ENCODE results near the gene IL10RB.

DNA sequence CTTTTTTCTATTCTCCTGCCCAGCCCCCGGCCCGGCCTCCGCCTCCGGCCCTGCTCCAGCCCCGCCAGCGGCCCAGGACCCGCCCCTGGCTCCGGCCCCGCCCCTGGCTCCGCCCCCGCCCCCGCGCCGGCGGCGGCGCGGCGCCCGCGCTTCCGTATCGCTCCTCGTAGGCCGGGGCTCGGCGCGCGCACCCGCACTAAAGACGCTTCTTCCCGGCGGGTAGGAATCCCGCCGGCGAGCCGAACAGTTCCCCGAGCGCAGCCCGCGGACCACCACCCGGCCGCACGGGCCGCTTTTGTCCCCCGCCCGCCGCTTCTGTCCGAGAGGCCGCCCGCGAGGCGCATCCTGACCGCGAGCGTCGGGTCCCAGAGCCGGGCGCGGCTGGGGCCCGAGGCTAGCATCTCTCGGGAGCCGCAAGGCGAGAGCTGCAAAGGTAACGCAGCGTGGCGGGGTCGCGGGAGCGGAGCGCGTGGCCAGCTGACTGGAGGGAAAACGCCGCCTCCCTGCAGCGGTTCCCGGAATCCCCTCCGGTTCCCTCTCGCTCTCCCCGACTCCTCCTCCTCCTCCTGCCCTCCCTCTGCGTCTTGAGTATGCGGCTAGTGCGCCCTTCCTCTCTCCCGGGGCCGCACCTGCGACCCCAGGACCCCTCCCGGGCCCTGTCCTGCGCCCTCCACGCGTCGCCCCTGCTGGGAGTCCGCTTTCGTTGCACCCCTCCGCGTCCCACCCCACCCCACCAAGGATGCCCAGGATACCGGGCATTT lies 36.2 kb upstream of the IL10RB start, which contains the start of gene IFNAR2:
- TF ChIP-seq, protein P1, sequence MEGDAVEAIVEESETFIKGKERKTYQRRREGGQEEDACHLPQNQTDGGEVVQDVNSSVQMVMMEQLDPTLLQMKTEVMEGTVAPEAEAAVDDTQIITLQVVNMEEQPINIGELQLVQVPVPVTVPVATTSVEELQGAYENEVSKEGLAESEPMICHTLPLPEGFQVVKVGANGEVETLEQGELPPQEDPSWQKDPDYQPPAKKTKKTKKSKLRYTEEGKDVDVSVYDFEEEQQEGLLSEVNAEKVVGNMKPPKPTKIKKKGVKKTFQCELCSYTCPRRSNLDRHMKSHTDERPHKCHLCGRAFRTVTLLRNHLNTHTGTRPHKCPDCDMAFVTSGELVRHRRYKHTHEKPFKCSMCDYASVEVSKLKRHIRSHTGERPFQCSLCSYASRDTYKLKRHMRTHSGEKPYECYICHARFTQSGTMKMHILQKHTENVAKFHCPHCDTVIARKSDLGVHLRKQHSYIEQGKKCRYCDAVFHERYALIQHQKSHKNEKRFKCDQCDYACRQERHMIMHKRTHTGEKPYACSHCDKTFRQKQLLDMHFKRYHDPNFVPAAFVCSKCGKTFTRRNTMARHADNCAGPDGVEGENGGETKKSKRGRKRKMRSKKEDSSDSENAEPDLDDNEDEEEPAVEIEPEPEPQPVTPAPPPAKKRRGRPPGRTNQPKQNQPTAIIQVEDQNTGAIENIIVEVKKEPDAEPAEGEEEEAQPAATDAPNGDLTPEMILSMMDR (conservative IDR thresholded peaks at IDR 0.05; ENCODE audit: low read depth, low read length) = no peak
- 0 out of 2 replicates have a peak, but pooled peaks have one; percentile 36 for TF ChIP-seq POLR2A (IDR thresholded peaks at IDR 0.05; ENCODE audit: low read depth, low read length)
- TF ChIP-seq, protein P2, sequence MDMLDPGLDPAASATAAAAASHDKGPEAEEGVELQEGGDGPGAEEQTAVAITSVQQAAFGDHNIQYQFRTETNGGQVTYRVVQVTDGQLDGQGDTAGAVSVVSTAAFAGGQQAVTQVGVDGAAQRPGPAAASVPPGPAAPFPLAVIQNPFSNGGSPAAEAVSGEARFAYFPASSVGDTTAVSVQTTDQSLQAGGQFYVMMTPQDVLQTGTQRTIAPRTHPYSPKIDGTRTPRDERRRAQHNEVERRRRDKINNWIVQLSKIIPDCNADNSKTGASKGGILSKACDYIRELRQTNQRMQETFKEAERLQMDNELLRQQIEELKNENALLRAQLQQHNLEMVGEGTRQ (IDR thresholded peaks at IDR 0.05; ENCODE audit: low read depth, low read length) = no peak
- no peak for TF ChIP-seq MAFK (IDR thresholded peaks at IDR 0.05; ENCODE audit: low read depth, low read length)
- TF ChIP-seq RFX5 (IDR thresholded peaks at IDR 0.05; ENCODE audit: low read depth, low read length) = no peak
- TF ChIP-seq SMC3 (IDR thresholded peaks at IDR 0.05; ENCODE audit: low read depth, low read length) = no peak

All from IMR-90 (cell line).